HepG2 (cell line): ENCODE data around the gene PARD3. TPM values are rescaled to one million over a fixed set of nuclear protein-coding genes. Genes with fewer than 3 reads are reported as not detected.
A peak's percentile ranks its signal among the peaks of the same experiment; 100 is the strongest.

Experiments
- CREM ChIP-seq, 2 experiments: sonication (generic) in 1 of 2; formaldehyde crosslinking in 1 of 2; IDR thresholded peaks; 2 replicates each; pipeline versions ENCODE4 v1.4.0 to v1.6.1; 2016 to 2020; ENCODE audit warnings: antibody characterized with exemption in 1 of 2, mild to moderate bottlenecking in 1 of 2, missing genetic modification reagents in 1 of 2
- ETV5 ChIP-seq: IDR thresholded peaks from 2 replicates; pipeline ENCODE4 v1.6.1; 2018; ENCODE audit warnings: missing biosample characterization, missing genetic modification reagents, inconsistent platforms, borderline replicate concordance
- FOXJ3 ChIP-seq: sonication (generic); formaldehyde crosslinking; IDR thresholded peaks from 2 replicates; pipeline ENCODE4 v1.4.0; 2020; ENCODE audit warnings: missing genetic modification reagents, mild to moderate bottlenecking, borderline replicate concordance
- NCOA2 ChIP-seq: sonication (generic); formaldehyde crosslinking; IDR thresholded peaks from 2 replicates; pipeline ENCODE4 v1.8.0; 2022; ENCODE audit warnings: inconsistent platforms
- PHF21A ChIP-seq: sonication (generic); formaldehyde crosslinking; IDR thresholded peaks from 2 replicates; pipeline ENCODE4 v1.5.0; 2020; ENCODE audit warnings: mild to moderate bottlenecking, missing genetic modification reagents
- RARA ChIP-seq: IDR thresholded peaks from 2 replicates; pipeline ENCODE4 v1.6.1; 2016; ENCODE audit warnings: missing genetic modification reagents, missing compliant biosample characterization
- ZNF44 ChIP-seq: sonication (generic); formaldehyde crosslinking; IDR thresholded peaks from 2 replicates; pipeline ENCODE4 v1.5.1; 2020; ENCODE audit warnings: mild to moderate bottlenecking, missing genetic modification reagents
- ZNF7 ChIP-seq: IDR thresholded peaks from 2 replicates; pipeline ENCODE4 v1.6.1; 2016; ENCODE audit warnings: missing biosample characterization, missing genetic modification reagents
- ZSCAN29 ChIP-seq: sonication (generic); formaldehyde crosslinking; conservative IDR thresholded peaks from 2 replicates; pipeline ENCODE4 v1.4.0; 2020; ENCODE audit warnings: mild to moderate bottlenecking, missing genetic modification reagents
- polyA plus RNA-seq, 8 experiments: library from polyadenylated mRNA; depleted of rRNA in 3 of 8; stranded (reverse) in 7 of 8; unstranded in 1 of 8; fragments of >200 nt; fragmentation: Illumina TruSeq in 4 of 8; extraction: Trizol in 4 of 8; gene quantifications; 2 replicates each; pipeline versions ENCODE4 v1.2.1 to v1.2.3, GENCODE V29; 2011 to 2016; ENCODE audit warnings: low read depth in 4 of 8, missing spikeins in 1 of 8, mixed read lengths in 1 of 8; ENCODE audit not compliant: insufficient read depth in 1 of 8
- total RNA-seq, 5 experiments: library from RNA; depleted of rRNA; stranded (reverse); fragments of >200 nt; fragmentation: Illumina TruSeq; extraction: Trizol; gene quantifications; 2 replicates each; pipeline ENCODE4 v1.2.3, GENCODE V29; 2016; ENCODE audit warnings: low read depth in 1 of 5
- TF ChIP-seq, protein P1 (sequence below): IDR thresholded peaks from 2 replicates; pipeline ENCODE4 v1.6.1; 2016; ENCODE audit warnings: mild to moderate bottlenecking
- TF ChIP-seq, protein P2 (sequence below): sonication (generic); IDR thresholded peaks from 2 replicates; pipeline ENCODE4 v1.6.1; 2016; ENCODE audit warnings: low read depth, borderline replicate concordance
- TF ChIP-seq, protein P3 (sequence below): sonication (generic); formaldehyde crosslinking; IDR thresholded peaks from 2 replicates; pipeline ENCODE4 v1.8.0; 2022; ENCODE audit warnings: mild to moderate bottlenecking, missing genetic modification reagents, moderate library complexity
- TF ChIP-seq, protein P4 (sequence below): sonication (generic); formaldehyde crosslinking; IDR thresholded peaks from 2 replicates; pipeline ENCODE4 v1.4.0; 2020; ENCODE audit warnings: missing genetic modification reagents
- TF ChIP-seq, protein P5 (sequence below): IDR thresholded peaks from 2 replicates; pipeline ENCODE4 v1.6.1; 2016; ENCODE audit warnings: missing compliant biosample characterization, missing genetic modification reagents, borderline replicate concordance
- TF ChIP-seq, protein P6 (sequence below): sonication (generic); formaldehyde crosslinking; IDR thresholded peaks from 2 replicates; pipeline ENCODE4 v1.4.0; 2020; ENCODE audit warnings: missing genetic modification reagents
- TF ChIP-seq, protein P7 (sequence below): IDR thresholded peaks from 2 replicates; pipeline ENCODE4 v1.6.1; 2016; ENCODE audit warnings: missing biosample characterization, missing genetic modification reagents, low read depth
- TF ChIP-seq, protein P8 (sequence below): IDR thresholded peaks from 2 replicates; pipeline ENCODE4 v1.6.1; 2012; ENCODE audit warnings: inconsistent platforms

PARD3 gene
- total and polyA plus RNA-seq, 2 of the 13 experiments (the other 11 are each of a cell fraction or from before 2014, with no cell fraction given) = 40.9 to 60.0 TPM

DNA sequence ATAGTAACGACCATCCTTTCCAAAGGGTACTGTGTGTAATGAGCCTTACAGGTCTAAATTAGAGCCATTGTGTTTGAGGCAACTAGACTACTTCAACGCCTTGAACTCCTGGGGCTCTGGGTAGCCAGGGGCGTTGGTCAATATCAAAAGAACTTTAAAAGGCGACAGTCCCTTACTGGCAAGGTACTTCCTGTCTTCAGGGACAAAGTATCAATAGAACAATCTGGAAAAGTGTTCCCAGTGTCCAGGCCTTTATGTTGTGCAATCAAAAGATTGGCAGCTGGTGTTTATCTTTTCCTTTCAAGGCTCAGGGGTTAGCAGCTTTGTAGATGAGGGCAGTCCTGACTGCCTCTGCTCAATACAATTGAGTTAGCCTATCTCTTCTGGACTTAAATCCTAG is 284.3 kb downstream of the PARD3 start (continued):
- TF ChIP-seq, protein P1, sequence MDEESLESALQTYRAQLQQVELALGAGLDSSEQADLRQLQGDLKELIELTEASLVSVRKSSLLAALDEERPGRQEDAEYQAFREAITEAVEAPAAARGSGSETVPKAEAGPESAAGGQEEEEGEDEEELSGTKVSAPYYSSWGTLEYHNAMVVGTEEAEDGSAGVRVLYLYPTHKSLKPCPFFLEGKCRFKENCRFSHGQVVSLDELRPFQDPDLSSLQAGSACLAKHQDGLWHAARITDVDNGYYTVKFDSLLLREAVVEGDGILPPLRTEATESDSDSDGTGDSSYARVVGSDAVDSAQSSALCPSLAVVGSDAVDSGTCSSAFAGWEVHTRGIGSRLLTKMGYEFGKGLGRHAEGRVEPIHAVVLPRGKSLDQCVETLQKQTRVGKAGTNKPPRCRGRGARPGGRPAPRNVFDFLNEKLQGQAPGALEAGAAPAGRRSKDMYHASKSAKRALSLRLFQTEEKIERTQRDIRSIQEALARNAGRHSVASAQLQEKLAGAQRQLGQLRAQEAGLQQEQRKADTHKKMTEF (CRISPR knock-in tag) = peak; percentile 67
- TF ChIP-seq, protein P2, sequence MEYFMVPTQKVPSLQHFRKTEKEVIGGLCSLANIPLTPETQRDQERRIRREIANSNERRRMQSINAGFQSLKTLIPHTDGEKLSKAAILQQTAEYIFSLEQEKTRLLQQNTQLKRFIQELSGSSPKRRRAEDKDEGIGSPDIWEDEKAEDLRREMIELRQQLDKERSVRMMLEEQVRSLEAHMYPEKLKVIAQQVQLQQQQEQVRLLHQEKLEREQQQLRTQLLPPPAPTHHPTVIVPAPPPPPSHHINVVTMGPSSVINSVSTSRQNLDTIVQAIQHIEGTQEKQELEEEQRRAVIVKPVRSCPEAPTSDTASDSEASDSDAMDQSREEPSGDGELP = peak; percentile 74
- TF ChIP-seq CREM (IDR thresholded peaks at IDR 0.05) = peak; percentile 45; the same call in 1 of the 2 replicates
- TF ChIP-seq CREM (CRISPR knock-in tag; IDR thresholded peaks at IDR 0.05) = no peak
- peak; percentile 50 for TF ChIP-seq PHF21A (CRISPR knock-in tag)
- TF ChIP-seq, protein P3, sequence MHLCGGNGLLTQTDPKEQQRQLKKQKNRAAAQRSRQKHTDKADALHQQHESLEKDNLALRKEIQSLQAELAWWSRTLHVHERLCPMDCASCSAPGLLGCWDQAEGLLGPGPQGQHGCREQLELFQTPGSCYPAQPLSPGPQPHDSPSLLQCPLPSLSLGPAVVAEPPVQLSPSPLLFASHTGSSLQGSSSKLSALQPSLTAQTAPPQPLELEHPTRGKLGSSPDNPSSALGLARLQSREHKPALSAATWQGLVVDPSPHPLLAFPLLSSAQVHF (CRISPR knock-in tag) = no peak
- TF ChIP-seq, protein P4, sequence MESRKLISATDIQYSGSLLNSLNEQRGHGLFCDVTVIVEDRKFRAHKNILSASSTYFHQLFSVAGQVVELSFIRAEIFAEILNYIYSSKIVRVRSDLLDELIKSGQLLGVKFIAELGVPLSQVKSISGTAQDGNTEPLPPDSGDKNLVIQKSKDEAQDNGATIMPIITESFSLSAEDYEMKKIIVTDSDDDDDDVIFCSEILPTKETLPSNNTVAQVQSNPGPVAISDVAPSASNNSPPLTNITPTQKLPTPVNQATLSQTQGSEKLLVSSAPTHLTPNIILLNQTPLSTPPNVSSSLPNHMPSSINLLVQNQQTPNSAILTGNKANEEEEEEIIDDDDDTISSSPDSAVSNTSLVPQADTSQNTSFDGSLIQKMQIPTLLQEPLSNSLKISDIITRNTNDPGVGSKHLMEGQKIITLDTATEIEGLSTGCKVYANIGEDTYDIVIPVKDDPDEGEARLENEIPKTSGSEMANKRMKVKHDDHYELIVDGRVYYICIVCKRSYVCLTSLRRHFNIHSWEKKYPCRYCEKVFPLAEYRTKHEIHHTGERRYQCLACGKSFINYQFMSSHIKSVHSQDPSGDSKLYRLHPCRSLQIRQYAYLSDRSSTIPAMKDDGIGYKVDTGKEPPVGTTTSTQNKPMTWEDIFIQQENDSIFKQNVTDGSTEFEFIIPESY (CRISPR knock-in tag) = peak; percentile 77
- TF ChIP-seq, protein P5, sequence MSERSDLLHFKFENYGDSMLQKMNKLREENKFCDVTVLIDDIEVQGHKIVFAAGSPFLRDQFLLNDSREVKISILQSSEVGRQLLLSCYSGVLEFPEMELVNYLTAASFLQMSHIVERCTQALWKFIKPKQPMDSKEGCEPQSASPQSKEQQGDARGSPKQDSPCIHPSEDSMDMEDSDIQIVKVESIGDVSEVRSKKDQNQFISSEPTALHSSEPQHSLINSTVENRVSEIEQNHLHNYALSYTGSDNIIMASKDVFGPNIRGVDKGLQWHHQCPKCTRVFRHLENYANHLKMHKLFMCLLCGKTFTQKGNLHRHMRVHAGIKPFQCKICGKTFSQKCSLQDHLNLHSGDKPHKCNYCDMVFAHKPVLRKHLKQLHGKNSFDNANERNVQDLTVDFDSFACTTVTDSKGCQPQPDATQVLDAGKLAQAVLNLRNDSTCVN = peak; percentile 67; the same call in 1 of the 2 replicates
- TF ChIP-seq ZSCAN29 (CRISPR knock-in tag) = 0 out of 2 replicates have a peak, but pooled peaks have one; percentile 50
- TF ChIP-seq ZNF7 = no peak
- TF ChIP-seq, protein P6, sequence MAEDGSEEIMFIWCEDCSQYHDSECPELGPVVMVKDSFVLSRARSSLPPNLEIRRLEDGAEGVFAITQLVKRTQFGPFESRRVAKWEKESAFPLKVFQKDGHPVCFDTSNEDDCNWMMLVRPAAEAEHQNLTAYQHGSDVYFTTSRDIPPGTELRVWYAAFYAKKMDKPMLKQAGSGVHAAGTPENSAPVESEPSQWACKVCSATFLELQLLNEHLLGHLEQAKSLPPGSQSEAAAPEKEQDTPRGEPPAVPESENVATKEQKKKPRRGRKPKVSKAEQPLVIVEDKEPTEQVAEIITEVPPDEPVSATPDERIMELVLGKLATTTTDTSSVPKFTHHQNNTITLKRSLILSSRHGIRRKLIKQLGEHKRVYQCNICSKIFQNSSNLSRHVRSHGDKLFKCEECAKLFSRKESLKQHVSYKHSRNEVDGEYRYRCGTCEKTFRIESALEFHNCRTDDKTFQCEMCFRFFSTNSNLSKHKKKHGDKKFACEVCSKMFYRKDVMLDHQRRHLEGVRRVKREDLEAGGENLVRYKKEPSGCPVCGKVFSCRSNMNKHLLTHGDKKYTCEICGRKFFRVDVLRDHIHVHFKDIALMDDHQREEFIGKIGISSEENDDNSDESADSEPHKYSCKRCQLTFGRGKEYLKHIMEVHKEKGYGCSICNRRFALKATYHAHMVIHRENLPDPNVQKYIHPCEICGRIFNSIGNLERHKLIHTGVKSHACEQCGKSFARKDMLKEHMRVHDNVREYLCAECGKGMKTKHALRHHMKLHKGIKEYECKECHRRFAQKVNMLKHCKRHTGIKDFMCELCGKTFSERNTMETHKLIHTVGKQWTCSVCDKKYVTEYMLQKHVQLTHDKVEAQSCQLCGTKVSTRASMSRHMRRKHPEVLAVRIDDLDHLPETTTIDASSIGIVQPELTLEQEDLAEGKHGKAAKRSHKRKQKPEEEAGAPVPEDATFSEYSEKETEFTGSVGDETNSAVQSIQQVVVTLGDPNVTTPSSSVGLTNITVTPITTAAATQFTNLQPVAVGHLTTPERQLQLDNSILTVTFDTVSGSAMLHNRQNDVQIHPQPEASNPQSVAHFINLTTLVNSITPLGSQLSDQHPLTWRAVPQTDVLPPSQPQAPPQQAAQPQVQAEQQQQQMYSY = no peak
- TF ChIP-seq ETV5 (CRISPR knock-in tag) = peak; percentile 78; the same call in 1 of the 2 replicates
- no peak for TF ChIP-seq ZNF44 (CRISPR knock-in tag)
- TF ChIP-seq, protein P7, sequence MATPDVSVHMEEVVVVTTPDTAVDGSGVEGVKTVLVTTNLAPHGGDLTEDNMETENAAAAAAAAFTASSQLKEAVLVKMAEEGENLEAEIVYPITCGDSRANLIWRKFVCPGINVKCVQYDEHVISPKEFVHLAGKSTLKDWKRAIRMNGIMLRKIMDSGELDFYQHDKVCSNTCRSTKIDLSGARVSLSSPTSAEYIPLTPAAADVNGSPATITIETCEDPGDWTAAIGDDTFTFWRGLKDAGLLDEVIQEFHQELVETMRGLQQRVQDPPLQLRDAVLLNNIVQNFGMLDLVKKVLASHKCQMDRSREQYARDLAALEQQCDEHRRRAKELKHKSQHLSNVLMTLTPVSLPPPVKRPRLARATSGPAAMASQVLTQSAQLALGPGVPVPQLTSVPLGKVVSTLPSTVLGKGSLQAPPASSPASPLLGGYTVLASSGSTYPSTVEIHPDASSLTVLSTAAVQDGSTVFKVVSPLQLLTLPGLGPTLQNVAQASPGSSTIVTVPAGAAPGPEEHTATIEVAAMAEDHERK (CRISPR knock-in tag) = no peak
- TF ChIP-seq NCOA2 (CRISPR knock-in tag) = 0 out of 2 replicates have a peak, but pooled peaks have one; percentile 48
- peak; percentile 80; the same call in 1 of the 2 replicates for TF ChIP-seq FOXJ3 (CRISPR knock-in tag)
- TF ChIP-seq, protein P8, sequence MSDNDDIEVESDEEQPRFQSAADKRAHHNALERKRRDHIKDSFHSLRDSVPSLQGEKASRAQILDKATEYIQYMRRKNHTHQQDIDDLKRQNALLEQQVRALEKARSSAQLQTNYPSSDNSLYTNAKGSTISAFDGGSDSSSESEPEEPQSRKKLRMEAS = peak; percentile 14; the same call in 1 of the 2 replicates
- TF ChIP-seq RARA (CRISPR knock-in tag) = peak; percentile 51; the same call in 1 of the 2 replicates
